Karpas-422 (cell line): ENCODE data around the gene NIPAL4. TPM values are rescaled to one million over a fixed set of nuclear protein-coding genes. Genes with fewer than 3 reads are reported as not detected.

Experiments used
- DNase-seq: peaks from one replicate; pipeline ENCODE4 v3.0.0-alpha.2; 2015
- H2AFZ ChIP-seq: fragments of 200-600 bp; sonication (generic); 2 replicates; pipeline ENCODE4 v1.6.1; 2014; ENCODE audit warnings: antibody characterized with exemption, low read length, mixed read lengths
- H3K27ac ChIP-seq: fragments of 200-600 bp; sonication (generic); 2 replicates; pipeline ENCODE4 v1.5.1; 2014; ENCODE audit warnings: mild to moderate bottlenecking, low read length, moderate library complexity
- H3K27me3 ChIP-seq: fragments of 200-600 bp; sonication (generic); 2 replicates; pipeline ENCODE4 v1.6.1; 2014; ENCODE audit warnings: low read length, mixed read lengths
- H3K36me3 ChIP-seq: fragments of 200-600 bp; sonication (generic); 2 replicates; pipeline ENCODE4 v1.6.1; 2014; ENCODE audit warnings: low read length, mixed read lengths; ENCODE audit not compliant: insufficient read depth
- H3K4me1 ChIP-seq: fragments of 200-600 bp; sonication (generic); 2 replicates; pipeline ENCODE4 v1.6.1; 2014; ENCODE audit warnings: mild to moderate bottlenecking, low read length, mixed read lengths
- H3K4me2 ChIP-seq: fragments of 200-600 bp; sonication (generic); 2 replicates; pipeline ENCODE4 v1.6.1; 2014; ENCODE audit warnings: low read length, low read depth, mild to moderate bottlenecking; ENCODE audit not compliant: poor library complexity, severe bottlenecking
- H3K4me3 ChIP-seq: fragments of 200-600 bp; sonication (generic); 2 replicates; pipeline ENCODE4 v1.5.1; 2014; ENCODE audit warnings: mild to moderate bottlenecking, antibody characterized with exemption, low read length, mixed read lengths
- H3K79me2 ChIP-seq: fragments of 200-600 bp; sonication (generic); 2 replicates; pipeline ENCODE4 v1.6.1; 2014; ENCODE audit warnings: mild to moderate bottlenecking, low read length, mixed read lengths
- H3K9ac ChIP-seq: fragments of 200-600 bp; sonication (generic); 2 replicates; pipeline ENCODE4 v1.6.0; 2014; ENCODE audit warnings: low read length
- H3K9me2 ChIP-seq: fragments of 200-600 bp; sonication (generic), shearing (Covaris generic); replicated peaks from 2 replicates; pipeline ENCODE4 v1.6.0; 2014; ENCODE audit warnings: mild to moderate bottlenecking, low read length, moderate library complexity; ENCODE audit not compliant: insufficient read depth
- H3K9me3 ChIP-seq: fragments of 300-700, 200-600 bp; sonication (generic); 2 replicates; pipeline ENCODE4 v1.6.1; 2014; ENCODE audit warnings: low read length, mixed read lengths
- H4K20me1 ChIP-seq: fragments of 200-600 bp; sonication (generic); 2 replicates; pipeline ENCODE4 v1.6.1; 2014; ENCODE audit warnings: mild to moderate bottlenecking, antibody characterized with exemption, low read length, low read depth; ENCODE audit not compliant: insufficient read depth
- total RNA-seq: library from RNA; depleted of rRNA; stranded (reverse); fragments of >200 nt; shearing (Covaris generic); gene quantifications from 2 replicates; pipeline ENCODE4 v1.2.3, GENCODE V29; 2014; ENCODE audit warnings: low replicate concordance

The NIPAL4 gene
- total RNA-seq, 1 experiment from 2014 or later: not detected

- H3K79me2 ChIP-seq: no peaks in the 10 kb centered on the region
- H3K4me1 ChIP-seq: peaks cover 10% of the 10 kb centered on the region
- no peak overlapping the region for H3K4me3 ChIP-seq
- H3K4me2 ChIP-seq: no peak overlapping the region
- H3K27me3 ChIP-seq: no peaks in the 10 kb centered on the region
- no peaks in the 10 kb centered on the region for H3K9me3 ChIP-seq
- H3K9me2 ChIP-seq: no peaks in the 10 kb centered on the region
- no peak overlapping the region for H2AFZ ChIP-seq
- no peak overlapping the region for H3K27ac ChIP-seq
- no peak overlapping the region for H3K9ac ChIP-seq
- peak; percentile 27 for DNase-seq
- no peaks in the 10 kb centered on the region for H4K20me1 ChIP-seq
- H3K36me3 ChIP-seq: no peaks in the 10 kb centered on the region
These were observed 49.6 kb downstream of the NIPAL4 start for GRCh38 chr5:157509587-157509986.

- no peak for DNase-seq
- Histone ChIP-seq H3K36me3 (no peaks in the 10 kb centered on the region), H2AFZ (no peak overlapping the region), H3K4me1 (peaks cover 10% of the 10 kb centered on the region), H3K79me2 (no peaks in the 10 kb centered on the region), H3K27me3 (no peaks in the 10 kb centered on the region), H4K20me1 (no peaks in the 10 kb centered on the region), H3K4me2 (no peak overlapping the region), H3K9me2 (no peaks in the 10 kb centered on the region), H3K9me3 (no peaks in the 10 kb centered on the region), H3K27ac (no peak overlapping the region), H3K9ac (no peak overlapping the region), H3K4me3 (no peak overlapping the region)
These were observed 50.7 kb downstream of the NIPAL4 start for GRCh38 chr5:157510682-157511081.

GRCh38 chr5:157511651-157512644 is 51.9 kb downstream of the NIPAL4 start:
- Histone ChIP-seq H3K4me3 (no peak overlapping the region), H3K9me3 (no peaks in the 10 kb centered on the region), H2AFZ (no peak overlapping the region), H3K36me3 (no peaks in the 10 kb centered on the region), H3K79me2 (no peaks in the 10 kb centered on the region), H4K20me1 (no peaks in the 10 kb centered on the region), H3K4me2 (no peak overlapping the region), H3K9me2 (no peaks in the 10 kb centered on the region), H3K9ac (no peak overlapping the region), H3K27ac (no peak overlapping the region), H3K4me1 (peaks cover 10% of the 10 kb centered on the region), H3K27me3 (no peaks in the 10 kb centered on the region)
- DNase-seq: no peak

GRCh38 chr5:157513182-157513581 is 53.2 kb downstream of the NIPAL4 start:
- no peak overlapping the region for H3K27ac ChIP-seq
- H3K4me3 ChIP-seq: no peak overlapping the region
- H3K9ac ChIP-seq: no peak overlapping the region
- H2AFZ ChIP-seq: no peak overlapping the region
- H3K9me3 ChIP-seq: no peaks in the 10 kb centered on the region
- no peak for DNase-seq
- H4K20me1 ChIP-seq: no peaks in the 10 kb centered on the region
- H3K79me2 ChIP-seq: no peaks in the 10 kb centered on the region
- H3K9me2 ChIP-seq: no peaks in the 10 kb centered on the region
- H3K4me2 ChIP-seq: no peak overlapping the region
- H3K4me1 ChIP-seq: peaks cover 10% of the 10 kb centered on the region
- no peaks in the 10 kb centered on the region for H3K36me3 ChIP-seq
- no peaks in the 10 kb centered on the region for H3K27me3 ChIP-seq

GRCh38 chr5:157514974-157515373 is 55.0 kb downstream of the NIPAL4 start:
- H3K4me1 ChIP-seq: peaks cover 5% of the 10 kb centered on the region
- no peak for DNase-seq
- H3K9ac ChIP-seq: no peak overlapping the region
- no peaks in the 10 kb centered on the region for H3K27me3 ChIP-seq
- H3K4me2 ChIP-seq: no peak overlapping the region
- H3K79me2 ChIP-seq: no peaks in the 10 kb centered on the region
- no peak overlapping the region for H3K27ac ChIP-seq
- H4K20me1 ChIP-seq: no peaks in the 10 kb centered on the region
- no peaks in the 10 kb centered on the region for H3K9me3 ChIP-seq
- H2AFZ ChIP-seq: no peak overlapping the region
- no peaks in the 10 kb centered on the region for H3K36me3 ChIP-seq
- no peaks in the 10 kb centered on the region for H3K9me2 ChIP-seq
- H3K4me3 ChIP-seq: no peak overlapping the region

- DNase-seq: no peak
- Histone ChIP-seq H3K9me3 (no peaks in the 10 kb centered on the region), H3K4me1 (no peaks in the 10 kb centered on the region), H3K9ac (no peak overlapping the region), H3K79me2 (no peaks in the 10 kb centered on the region), H4K20me1 (no peaks in the 10 kb centered on the region), H3K9me2 (no peaks in the 10 kb centered on the region), H3K27me3 (no peaks in the 10 kb centered on the region), H3K36me3 (no peaks in the 10 kb centered on the region), H3K27ac (no peak overlapping the region), H3K4me3 (no peak overlapping the region), H2AFZ (no peak overlapping the region), H3K4me2 (no peak overlapping the region)
These were observed 56.0 kb downstream of the NIPAL4 start for GRCh38 chr5:157516006-157516405.

GRCh38 chr5:157516626-157517325 is 56.8 kb downstream of the NIPAL4 start:
- DNase-seq: no peak
- H3K4me3 ChIP-seq: no peak overlapping the region
- no peak overlapping the region for H3K4me2 ChIP-seq
- H3K36me3 ChIP-seq: no peaks in the 10 kb centered on the region
- no peaks in the 10 kb centered on the region for H3K79me2 ChIP-seq
- no peaks in the 10 kb centered on the region for H4K20me1 ChIP-seq
- H3K9me3 ChIP-seq: no peaks in the 10 kb centered on the region
- H3K27me3 ChIP-seq: no peaks in the 10 kb centered on the region
- H3K4me1 ChIP-seq: no peaks in the 10 kb centered on the region
- H3K9me2 ChIP-seq: no peaks in the 10 kb centered on the region
- no peak overlapping the region for H3K27ac ChIP-seq
- no peak overlapping the region for H3K9ac ChIP-seq
- no peak overlapping the region for H2AFZ ChIP-seq

- no peaks in the 10 kb centered on the region for H3K27me3 ChIP-seq
- no peaks in the 10 kb centered on the region for H3K9me3 ChIP-seq
- H3K79me2 ChIP-seq: no peaks in the 10 kb centered on the region
- no peak overlapping the region for H3K9ac ChIP-seq
- no peaks in the 10 kb centered on the region for H3K9me2 ChIP-seq
- H3K27ac ChIP-seq: no peak overlapping the region
- no peak overlapping the region for H2AFZ ChIP-seq
- H3K4me3 ChIP-seq: no peak overlapping the region
- H3K4me1 ChIP-seq: no peaks in the 10 kb centered on the region
- H3K4me2 ChIP-seq: no peak overlapping the region
- H3K36me3 ChIP-seq: no peaks in the 10 kb centered on the region
- no peak for DNase-seq
- H4K20me1 ChIP-seq: no peaks in the 10 kb centered on the region
These were observed 59.0 kb downstream of the NIPAL4 start for GRCh38 chr5:157518963-157519362.
